UCSD-AML1 (cell line): ENCODE measurements around the gene AFAP1.

ENCODE experiments used
- DNase-seq: peaks from one replicate; lab custom pipeline; 2025; ENCODE audit not compliant: unreplicated experiment; lab: John Stamatoyannopoulos, UW

The AFAP1 gene

DNA sequence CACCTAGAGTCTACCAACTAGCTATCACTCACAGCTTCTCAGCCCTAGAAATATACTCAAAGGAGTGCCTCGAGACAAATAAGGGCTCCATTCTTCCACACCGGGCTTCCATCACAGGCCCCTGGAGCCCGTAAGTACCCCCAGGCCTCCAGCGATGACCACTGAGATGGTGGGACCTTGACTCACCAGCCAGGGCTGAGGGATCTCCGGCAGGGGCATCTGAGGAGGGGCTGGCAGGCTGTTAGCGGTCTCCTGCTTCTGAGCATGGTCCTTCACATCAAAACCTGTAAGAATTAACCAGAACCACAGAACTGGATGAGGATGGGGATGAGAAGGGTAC is 71.3 kb downstream of the AFAP1 start:
- no peak for DNase-seq

DNA sequence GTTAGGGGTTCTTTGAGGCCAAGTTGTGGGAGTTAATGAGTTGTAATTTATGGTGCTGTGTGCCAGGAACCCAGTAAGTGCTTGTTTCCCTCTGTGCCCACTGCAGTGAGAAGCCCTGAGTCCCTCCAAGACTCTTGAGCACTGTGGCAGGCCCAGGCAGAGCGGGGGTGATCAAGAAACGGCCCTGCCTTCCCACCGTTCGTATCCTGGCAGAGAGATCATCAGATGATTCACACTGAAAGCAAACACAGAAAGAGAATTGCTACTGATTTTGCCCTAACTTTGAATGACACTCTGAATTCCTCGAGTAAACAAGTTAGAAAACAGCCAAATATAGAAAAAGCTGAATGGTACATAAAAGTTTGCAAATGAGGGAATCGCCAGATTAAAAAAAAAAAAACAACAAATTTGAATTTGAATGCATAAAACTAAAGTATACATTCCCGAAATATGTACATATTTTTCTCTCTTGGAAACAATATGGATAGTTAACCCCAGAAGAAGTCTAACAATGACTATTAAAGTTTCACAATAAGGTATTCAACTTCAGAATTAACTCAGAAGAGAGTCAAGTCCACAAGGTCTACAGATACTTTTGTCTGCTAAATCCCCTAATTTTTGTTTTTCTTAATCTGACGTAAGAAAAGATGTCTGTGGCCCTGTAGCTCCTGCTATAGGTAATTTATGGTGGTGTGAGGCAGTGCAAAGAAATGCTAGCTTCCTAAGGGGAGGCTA is 71.8 kb downstream of the AFAP1 start:
- DNase-seq: no peak

DNA sequence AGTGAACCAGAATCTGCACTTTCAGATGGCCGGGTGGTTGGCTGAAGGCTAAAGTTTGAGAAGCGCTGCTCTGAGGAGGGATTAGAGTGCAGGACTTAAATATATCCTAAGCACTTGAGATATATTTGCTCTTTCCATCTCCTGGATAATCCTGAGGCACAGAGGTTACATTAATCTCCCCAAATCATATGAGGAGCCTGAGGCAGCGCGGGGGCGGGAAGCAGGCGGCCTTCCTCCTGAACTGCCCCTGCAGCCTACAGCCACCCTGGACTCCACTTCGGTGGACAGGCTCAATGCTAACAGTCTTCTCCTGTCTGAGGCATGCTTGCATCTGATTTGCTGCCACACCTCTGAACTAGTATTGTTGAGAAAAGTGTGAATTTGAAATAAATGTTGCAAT is 72.5 kb downstream of the AFAP1 start:
- DNase-seq: no peak

DNA sequence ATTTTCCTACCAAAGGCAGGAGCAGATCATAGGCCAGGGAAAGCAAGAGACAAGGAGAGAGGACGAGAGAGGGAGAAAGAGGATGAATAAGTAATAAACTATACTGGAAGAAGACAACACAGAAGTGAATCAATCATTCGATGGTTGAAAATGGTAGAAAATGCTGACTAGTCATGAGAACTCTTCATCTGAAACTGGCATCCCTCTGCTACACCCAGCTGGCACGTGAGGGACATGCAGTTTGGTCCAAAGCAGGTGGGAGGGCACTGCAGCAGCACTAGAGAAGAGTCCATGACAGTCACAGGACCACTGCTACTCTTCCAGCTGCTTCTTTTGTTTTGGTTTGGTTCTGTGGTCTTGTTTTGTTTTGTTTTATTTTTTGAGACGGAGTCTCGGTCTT is 74.1 kb downstream of the AFAP1 start:
- DNase-seq: no peak

DNA sequence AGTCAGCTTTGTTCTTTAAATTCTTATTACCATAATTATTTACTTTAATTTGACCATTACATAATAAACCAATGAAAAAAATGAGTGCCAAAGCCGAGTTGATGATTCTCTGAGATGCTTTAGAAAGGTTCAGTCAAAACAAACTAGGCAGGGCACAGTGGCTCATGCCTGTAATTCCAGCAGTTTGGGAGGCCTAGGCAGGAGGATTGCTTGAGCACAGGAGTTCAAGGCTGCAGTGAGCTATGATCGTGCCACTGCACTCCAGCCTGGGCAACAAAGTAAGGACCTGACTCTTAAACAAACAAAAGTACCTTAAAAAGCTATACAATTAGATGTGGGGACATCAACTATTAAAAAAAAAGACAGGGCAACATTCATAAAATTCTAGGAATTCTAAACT is 75.0 kb downstream of the AFAP1 start:
- no peak for DNase-seq

DNA sequence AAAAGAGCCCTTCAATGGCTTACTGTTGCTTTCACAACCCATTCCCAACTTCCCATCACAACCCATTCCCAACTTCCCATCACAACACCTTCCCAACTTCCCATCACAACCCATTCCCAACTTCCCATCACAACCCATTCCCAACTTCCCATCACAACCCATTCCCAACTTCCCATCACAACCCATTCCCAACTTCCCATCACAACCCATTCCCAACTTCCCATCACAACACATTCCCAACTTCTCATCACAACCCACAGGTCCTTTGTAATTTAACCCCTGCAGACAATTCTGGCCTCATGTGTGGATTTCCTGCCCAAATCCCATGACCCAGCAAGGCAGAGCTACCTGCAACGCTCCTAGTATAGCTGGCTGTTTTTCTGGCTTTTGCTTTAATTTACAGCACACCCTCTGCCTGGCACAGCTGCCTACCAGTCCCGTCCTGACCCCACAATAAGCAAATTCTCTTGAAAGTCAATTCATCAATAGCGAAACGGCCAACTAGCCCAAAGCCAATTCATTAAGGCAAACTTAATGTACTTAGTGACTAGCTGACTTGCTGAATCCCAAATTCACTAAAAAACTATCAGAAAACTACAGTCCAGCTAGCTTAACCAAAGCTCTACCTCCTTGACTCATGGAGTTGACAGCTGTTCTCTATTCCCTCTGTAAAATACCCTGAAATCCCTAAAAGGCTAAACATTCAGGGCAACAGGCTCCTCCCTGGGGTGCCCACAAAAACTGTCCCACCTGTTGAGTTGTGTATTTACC is 75.6 kb downstream of the AFAP1 start:
- no peak for DNase-seq

DNA sequence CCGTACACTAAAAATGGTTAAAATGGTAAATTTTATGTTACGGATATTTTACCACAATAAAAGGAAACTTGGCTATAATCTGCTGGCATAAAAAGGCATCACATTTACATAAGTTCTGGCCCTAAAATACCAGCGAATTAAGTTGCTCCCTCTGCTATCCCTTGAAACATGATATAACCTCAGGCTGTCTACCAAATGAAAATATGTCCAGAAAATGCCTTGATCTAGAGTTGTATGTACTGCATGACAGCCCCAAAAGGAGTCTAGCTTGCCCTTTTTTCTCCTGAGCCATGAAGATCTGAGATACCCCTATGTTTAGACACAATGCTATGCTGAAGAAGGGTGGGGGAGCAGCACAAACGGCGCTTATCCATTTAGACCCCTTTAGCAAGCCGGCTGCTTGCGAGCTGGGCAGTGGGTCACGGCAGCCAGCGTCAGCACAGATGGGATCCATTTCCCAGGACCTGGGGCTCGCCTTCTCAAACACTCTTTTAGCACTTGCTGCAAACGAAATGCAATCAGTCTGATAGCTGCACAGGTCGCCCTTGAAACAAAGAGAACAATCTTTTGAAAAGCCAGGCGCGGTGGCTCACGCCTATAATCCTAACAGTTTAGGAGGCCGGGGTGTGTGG is 77.0 kb downstream of the AFAP1 start:
- DNase-seq: no peak

DNA sequence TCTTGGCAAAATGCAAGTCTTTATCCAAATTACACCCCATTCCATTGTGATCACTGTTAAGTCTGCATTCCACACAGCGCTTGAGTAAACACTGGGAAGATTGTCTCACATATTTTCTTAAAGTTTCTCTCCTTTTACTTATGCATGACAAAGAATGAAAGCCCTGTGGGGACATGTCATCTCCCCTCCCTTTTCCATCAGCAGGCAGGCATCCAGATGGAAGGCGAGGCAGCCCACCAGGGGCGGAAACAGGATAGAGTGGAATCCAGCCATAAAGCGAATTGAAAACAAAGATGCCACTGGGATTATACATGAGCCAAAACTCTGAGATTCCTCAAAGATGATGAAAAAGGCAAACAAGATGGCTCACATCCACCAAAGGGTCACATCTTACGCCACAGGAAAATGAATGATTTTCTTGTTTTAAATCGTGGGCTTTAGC is 78.2 kb downstream of the AFAP1 start:
- DNase-seq: no peak

DNA sequence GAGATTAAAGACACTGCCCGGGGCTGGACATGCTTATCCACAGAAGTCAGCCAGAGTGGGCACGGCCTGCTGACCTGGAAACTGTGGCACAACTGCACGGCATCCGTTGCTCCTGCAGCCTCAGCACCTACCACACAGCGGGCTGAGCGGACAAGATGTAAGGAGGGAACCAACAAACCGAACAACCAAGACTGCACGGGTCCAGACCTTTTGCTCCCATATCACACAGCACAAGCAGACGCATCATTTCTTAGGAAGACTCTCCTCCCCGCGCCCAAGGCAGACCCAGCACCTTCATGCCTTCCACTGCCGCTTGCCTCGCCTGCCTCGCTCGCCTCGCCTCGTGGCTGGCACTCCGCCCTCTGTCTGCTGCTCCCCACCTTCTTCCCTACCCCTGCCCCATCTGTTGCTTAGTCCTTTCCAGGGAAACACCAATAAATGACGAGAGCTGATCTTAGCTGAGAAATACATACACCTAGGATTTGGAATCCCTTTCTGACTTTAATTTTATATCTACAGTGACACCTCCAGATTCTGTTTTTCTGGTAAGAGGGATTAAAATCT is 79.0 kb downstream of the AFAP1 start:
- DNase-seq: no peak

DNA sequence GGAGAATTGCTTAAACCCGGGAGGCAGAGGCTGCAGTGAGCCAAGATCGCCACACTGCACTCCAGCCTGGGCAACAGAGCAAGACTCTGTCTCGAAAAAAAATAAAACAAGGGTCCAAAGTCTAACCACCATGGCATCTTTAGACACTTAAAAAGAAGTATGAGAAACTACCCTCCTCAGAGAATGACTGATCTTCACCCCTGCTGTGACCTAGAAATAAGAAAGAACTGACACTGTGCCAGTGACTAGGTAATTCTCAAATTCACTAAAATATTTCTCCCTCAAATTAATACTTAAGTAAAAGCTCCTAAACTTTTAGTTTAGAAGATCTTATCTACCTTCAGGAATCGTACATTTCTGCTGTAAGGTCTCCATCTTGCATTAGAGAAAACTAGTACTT is 80.3 kb downstream of the AFAP1 start:
- no peak for DNase-seq

DNA sequence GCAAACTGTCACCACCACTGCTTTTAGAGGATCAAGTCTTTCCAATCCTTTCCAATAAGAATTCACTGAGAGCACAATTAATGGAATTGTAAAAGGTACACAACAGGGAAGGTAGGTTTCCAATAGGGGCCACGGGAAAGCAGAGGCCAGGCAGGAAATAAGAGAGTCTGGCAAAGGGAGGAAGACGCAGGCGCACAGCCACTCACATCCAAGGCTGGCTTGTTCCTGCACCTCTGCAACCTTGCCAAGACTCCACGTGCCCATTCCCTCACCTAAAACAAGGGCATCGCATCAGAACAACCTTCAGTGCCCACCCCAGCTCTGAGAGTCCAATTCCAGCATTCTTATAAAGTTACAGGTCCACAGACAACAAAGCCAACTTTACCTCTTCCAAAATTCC is 81.2 kb downstream of the AFAP1 start:
- no peak for DNase-seq

DNA sequence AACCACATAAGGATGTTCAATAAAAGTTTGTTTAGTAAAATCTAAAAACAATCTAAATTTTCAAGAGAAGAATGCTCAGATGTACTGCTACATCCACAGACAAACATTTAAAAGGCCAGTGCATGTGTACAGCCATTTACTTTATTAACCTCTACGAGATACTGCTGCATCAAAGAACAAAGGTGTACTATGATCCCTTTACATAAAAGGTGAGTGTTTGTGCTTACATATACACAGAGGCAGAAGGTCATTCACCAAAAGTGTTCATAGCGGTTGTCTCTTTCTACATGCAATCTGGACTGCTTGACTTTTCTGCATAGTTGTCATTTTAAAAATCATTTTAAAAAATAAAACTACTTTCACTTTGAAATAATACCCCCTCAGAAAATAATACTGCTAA is 81.7 kb downstream of the AFAP1 start:
- no peak for DNase-seq

DNA sequence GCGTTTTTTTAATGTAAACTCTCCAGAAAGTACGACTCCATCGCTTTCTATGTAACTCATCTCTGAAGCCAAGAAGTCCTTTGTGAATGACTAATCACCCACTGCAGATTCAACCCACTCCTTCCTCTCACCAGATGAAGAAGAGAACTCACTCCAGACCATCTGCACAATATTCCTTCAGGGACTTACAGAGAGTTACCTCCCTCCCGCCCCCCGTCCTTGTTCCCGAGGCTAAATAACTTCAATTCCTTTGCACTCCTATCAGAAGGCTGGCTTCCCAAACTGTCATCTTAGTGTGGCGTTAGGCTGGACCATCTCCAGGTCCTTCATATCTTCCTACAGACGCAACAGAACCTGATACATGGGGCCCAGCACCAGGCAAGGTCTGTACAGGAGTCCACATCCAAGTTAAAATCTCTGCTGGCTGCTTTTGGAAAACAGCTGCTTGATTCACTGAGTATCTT is 82.4 kb downstream of the AFAP1 start:
- no peak for DNase-seq

DNA sequence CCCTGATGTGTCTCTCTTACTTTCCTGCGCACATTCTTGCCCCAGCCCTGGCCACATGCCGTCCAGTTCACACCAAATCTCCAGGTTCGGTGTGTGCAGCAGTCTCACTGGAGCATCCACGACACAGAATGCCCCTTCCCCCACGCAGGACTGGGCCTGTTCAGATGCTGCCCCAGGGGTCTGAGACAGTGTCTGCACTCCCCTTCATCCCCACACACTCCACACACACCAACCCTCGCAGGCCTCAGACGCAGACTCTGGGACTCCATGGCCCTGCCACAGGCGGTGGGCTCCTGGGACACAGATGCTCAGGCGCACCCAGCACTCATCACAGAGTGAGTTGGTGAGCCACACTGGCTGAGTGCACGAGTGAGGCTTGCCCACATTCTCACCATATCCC is 83.9 kb downstream of the AFAP1 start:
- DNase-seq: no peak

DNA sequence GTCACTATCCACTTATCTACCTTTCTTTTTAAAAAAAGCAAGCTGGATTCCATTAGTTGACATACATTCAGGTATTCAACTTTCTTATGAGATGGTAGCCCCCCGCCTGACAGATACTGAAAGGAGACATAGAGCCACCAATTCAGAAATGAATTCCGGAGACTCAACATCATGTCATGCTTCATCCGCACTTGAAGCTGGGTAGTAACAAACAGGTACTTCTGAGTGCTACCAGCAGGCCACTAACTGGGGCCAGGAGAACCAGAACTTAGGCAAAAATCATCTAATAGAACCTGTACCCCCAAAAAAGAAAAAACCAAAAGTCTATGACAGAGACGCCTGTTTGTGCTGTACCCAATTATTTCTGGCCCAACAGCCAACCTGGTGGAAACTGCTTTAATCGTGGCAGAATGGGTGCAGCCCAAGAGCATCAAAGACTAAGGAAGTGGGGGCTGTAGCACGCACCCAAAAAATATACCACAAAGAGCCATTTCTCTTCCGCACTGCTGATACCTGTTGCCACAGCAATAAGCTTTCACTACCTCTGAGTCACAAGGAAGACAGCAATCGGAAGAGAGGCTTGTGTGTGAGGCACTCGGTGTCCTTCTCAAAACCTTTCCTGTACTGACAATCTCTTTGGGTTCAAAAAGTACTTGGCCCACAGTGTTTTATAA is 84.8 kb downstream of the AFAP1 start:
- no peak for DNase-seq

DNA sequence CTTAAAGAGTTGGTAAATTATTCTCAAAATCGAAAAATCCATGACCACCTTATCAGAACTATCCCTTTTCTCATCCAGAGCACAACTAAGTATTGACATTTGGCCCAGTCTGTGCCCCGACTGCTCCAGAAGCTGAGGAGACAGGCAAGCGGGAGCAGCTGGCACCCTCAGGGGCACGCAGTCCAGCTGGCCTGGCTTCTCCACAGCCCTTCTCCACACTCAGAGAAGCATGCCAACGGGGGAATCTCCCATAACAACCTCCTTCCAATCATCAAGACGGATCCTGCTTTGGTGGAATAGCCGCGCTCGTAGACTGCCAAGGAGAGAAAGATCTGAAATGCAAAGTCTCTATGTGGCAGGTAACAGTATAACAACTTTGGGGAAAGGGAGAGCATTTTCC is 85.4 kb downstream of the AFAP1 start:
- DNase-seq: no peak

DNA sequence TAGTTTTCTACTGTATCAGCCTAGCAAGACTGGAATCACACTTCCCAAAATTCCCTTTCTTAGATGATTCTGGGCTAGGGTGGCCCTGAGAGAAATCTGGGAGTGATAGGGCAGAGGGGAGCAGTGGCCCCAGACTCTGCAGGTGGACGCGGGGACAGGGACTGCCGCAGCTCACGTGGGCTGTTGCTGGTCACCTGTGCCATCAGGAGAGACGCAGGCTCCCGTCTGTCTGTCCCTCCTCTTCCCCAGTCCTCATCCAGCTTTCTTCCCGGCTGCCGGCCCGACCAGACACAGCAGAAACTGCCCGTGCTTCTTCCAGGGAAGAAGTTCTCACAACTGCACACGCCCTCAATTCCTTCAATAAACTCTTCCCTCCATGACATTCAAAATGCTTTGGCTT is 86.4 kb downstream of the AFAP1 start:
- no peak for DNase-seq

DNA sequence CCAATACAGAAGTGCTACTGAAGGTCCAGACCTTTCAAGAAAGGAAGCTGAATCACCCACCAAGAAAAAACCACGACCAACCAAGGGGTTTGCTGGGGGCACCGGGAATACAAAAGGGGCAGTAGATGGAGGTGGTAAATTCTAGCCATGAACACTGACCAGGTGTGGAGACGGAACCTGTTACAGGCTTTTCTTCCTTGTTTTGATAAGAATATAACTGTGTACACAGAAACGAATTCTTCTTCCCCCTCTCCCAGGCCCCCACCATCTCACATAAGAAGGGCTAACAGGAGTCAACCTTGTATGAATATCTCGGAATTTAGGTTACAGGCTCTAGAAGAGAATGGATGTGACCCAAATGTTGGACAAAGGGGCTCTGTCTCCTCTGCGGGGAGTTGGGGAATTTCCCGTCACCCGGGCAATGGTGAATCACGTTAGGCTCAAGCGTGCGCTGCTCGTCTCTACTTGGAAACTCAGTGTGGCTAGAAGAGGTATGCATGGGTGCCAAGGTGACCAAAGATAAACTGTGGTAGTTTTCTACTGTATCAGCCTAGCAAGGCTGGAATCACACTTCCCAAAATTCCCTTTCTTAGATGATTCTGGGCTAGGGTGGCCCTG is 87.0 kb downstream of the AFAP1 start:
- DNase-seq: no peak

DNA sequence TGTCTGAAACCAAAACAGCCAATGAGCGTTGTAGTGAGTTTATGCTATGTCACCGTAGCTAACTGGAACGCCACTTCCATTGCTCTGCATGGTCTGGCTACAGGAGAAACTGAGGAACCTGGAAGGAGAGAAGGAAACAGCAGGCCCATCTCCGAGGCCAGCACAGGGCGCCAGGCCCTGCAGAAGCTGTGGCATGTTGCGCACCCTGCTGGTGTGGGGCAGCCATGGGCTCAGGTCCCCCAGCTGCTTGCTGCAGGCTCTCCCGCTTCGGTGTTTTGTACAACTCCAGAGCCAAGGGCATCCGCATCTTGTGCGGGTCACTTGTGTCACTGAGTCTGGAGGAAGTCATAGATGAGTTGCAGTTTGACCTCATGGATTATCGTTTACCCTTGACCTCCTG is 89.2 kb downstream of the AFAP1 start:
- DNase-seq: peak; percentile 59

DNA sequence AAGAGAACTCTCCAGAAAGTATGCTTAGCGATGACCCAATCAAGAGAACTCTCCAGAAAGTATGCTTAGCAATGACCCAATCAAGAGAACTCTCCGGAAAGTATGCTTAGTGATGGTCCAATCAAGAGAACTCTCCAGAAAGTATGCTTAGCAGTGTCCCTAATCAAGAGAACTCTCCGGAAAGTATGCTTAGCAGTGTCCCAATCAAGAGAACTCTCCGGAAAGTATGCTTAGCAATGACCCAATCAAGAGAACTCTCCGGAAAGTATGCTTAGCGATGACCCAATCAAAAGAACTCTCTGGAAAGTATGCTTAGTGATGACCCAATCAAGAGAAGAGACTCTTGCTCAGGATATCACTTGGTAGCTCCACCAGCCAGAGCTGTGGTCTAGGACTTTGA is 92.5 kb downstream of the AFAP1 start:
- no peak for DNase-seq
